22Rv1 (cell line): ENCODE measurements around the gene CAMTA1.

Experiments used
- CTCF ChIP-seq: fragments of 450-650 bp; IDR thresholded peaks from 2 replicates; pipeline ENCODE4 v1.5.1; 2017; ENCODE audit warnings: mild to moderate bottlenecking
- ZFX ChIP-seq: fragments of 450-650 bp; IDR thresholded peaks from 2 replicates; pipeline ENCODE4 v1.6.1; 2017; ENCODE audit warnings: antibody characterized with exemption, borderline replicate concordance

GRCh38 chr1:7259955-7260354 is 474.7 kb downstream of the CAMTA1 start:
- TF ChIP-seq CTCF (no peak), ZFX (no peak)
